ENCODE measurements around the gene FNIP2.

GRCh38 chr4:158821228-158821971 is 52.6 kb downstream of the FNIP2 start:
- TF ChIP-seq CTCF (IDR thresholded peaks at IDR 0.05), result no peak
- TF ChIP-seq ZFX (IDR thresholded peaks at IDR 0.05; ENCODE audit: borderline replicate concordance), result no peak
